Immature natural killer cell (primary cell): ENCODE results near the gene SPARC. TPM values are rescaled to one million over a fixed set of nuclear protein-coding genes. Genes with fewer than 3 reads are reported as not detected.

Experiments used
- DNase-seq, 3 donors: peaks; one replicate each; pipeline ENCODE4 v3.0.0; 2022; ENCODE audit warnings: mixed read lengths in 1 of 3
- H3K27ac Mint-ChIP-seq, 6 donors: one replicate each; pipeline ENCODE4 v1.8.0; 2020; ENCODE audit warnings: mixed read lengths in 6 of 6, mild to moderate bottlenecking in 5 of 6, inconsistent platforms in 4 of 6, moderate library complexity in 3 of 6
- H3K27me3 Mint-ChIP-seq, 3 donors: one replicate each; pipeline ENCODE4 v1.8.0; 2020 to 2021; ENCODE audit warnings: low read depth in 3 of 3, mild to moderate bottlenecking in 3 of 3, mixed read lengths in 3 of 3, moderate library complexity in 3 of 3, inconsistent platforms in 1 of 3
- H3K36me3 Mint-ChIP-seq, 3 donors: one replicate each; pipeline ENCODE4 v1.8.0; 2020; ENCODE audit warnings: mixed read lengths in 3 of 3, inconsistent platforms in 2 of 3, mild to moderate bottlenecking in 2 of 3
- H3K4me1 Mint-ChIP-seq, 2 donors: one replicate each; pipeline ENCODE4 v1.8.0; 2020; ENCODE audit warnings: inconsistent platforms in 2 of 2, mild to moderate bottlenecking in 2 of 2, mixed read lengths in 2 of 2, moderate library complexity in 1 of 2
- H3K4me3 Mint-ChIP-seq, 5 donors: one replicate each; pipeline ENCODE4 v1.8.0; 2020; ENCODE audit warnings: mild to moderate bottlenecking in 5 of 5, mixed read lengths in 5 of 5, inconsistent platforms in 3 of 5, moderate library complexity in 3 of 5
- H3K9me3 Mint-ChIP-seq, 6 donors: one replicate each; pipeline ENCODE4 v1.8.0; 2020; ENCODE audit warnings: mild to moderate bottlenecking in 6 of 6, mixed read lengths in 6 of 6, inconsistent platforms in 4 of 6, moderate library complexity in 3 of 6
- polyA plus RNA-seq, 3 donors: library from polyadenylated mRNA; unstranded; fragments of 300-500 nt; fragmentation: Illumina TruSeq; gene quantifications; one replicate each; pipeline ENCODE4 v1.2.3, GENCODE V29; 2021

The SPARC gene
- polyA plus RNA-seq, 3 donors from 2014 or later = 5.1 to 34.4 (median 9.8) TPM

DNA sequence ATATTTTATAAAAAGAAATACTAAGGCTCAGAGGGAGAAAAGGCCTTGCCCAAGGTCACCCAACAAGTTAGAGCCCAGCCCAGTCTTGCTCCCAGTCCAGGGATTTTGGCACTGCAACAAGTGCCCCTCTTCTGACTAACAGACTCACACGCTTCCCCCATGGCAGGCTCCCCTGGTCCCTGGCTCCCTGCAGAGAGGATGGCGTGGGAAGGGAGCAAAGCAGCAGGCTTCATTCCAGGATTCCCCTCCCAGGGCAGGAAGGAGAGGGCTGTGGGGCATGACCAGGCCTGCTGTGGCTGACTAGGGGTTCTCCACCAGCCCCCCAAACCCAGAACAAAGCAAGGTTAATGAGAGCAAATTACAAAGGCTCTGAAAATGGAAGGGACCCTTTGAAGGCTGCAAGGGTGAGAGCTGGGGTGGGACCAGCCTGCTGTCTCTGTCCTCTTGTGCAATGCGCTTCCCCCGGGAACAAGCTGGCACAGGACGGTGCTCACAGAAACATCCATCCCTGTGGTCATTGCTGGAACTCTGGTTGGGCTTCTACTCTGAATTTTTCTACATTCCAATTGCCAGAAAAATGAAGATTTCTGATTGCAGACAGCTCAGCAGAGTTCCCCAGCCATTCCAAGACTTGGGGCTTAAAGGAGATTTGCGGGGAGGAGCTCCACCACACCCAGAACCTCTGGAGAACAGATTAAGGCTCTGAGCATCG is 58.4 kb downstream of the SPARC start:
- H3K36me3 Mint-ChIP-seq = no peaks in the 10 kb centered on the region
- H3K4me3 Mint-ChIP-seq = no peak overlapping the region
- H3K27me3 Mint-ChIP-seq = peaks cover 0 to 5% (median 4%) of the 10 kb centered on the region in 3 donors
- no peak for DNase-seq
- H3K9me3 Mint-ChIP-seq = no peaks in the 10 kb centered on the region
- H3K27ac Mint-ChIP-seq = no peak overlapping the region
- no peaks in the 10 kb centered on the region for H3K4me1 Mint-ChIP-seq

DNA sequence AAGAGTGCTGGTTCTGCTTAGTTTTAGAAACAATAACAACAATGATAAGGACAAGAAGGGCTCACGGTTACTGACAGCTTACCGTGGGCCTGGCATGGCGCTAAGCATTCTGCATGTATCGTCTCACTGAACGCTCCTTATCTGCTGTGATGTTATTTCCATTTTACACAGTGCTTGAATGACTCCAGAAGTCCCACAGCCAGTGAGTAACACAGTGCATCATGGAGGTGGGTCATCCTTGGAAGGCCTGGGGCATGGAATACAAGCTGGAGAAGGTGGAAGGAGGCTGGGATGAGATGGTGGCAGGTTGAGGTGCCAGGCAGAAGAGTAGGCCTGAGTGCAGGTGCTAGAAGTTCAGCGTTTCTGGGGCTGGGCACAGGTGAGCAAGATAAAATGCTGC is 59.1 kb downstream of the SPARC start:
- Mint-ChIP-seq H3K4me3 (no peak overlapping the region), H3K36me3 (no peaks in the 10 kb centered on the region), H3K27ac (no peak overlapping the region), H3K27me3 (peaks cover 0 to 5% (median 4%) of the 10 kb centered on the region in 3 donors), H3K9me3 (no peaks in the 10 kb centered on the region), H3K4me1 (no peaks in the 10 kb centered on the region)
- no peak for DNase-seq

DNA sequence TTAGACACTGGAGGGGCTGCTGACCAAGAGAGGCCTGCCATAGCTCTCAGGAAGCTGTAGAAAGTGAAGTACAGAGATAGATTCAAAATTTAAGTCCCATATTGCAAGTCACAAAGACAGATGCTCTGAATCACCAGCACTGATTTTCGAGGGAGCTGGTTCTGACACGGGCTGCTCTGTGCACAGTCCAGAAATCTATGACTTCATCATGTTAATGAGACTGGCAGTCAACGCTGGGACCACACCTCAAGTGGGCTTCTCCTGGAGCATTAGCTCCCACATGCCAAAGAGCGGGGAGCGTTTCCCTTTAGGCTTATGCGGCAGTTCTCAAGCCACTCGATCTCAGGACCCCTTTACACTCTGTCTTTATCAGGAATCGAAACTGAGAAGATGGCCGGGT is 61.4 kb downstream of the SPARC start:
- H3K9me3 Mint-ChIP-seq = peaks cover 0 to 2% (median 0%) of the 10 kb centered on the region in 6 donors
- no peak for DNase-seq
- no peaks in the 10 kb centered on the region for H3K36me3 Mint-ChIP-seq
- no peak overlapping the region for H3K4me3 Mint-ChIP-seq
- H3K4me1 Mint-ChIP-seq = no peaks in the 10 kb centered on the region
- no peak overlapping the region for H3K27ac Mint-ChIP-seq
- H3K27me3 Mint-ChIP-seq = peaks cover 2 to 9% (median 7%) of the 10 kb centered on the region in 3 donors

DNA sequence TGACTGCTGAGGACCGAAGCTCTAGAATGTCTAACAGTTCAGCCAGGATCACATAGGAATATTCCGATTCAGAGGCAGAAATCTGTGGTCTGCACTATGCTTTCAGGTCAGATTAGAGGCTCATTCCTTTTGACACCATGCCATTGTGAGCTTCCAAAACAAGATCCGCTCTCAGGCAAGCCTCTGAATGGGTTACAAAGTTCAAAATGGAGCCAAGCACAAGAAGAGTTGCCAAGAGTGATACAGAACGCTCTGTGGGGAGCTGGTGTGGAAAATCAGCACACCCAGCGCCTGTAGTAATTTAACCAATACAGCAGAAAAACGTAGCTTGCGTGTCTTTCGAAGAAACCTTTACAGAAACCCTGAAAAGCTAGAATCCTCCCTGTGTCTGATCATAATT is 62.2 kb downstream of the SPARC start:
- DNase-seq = no peak
- Mint-ChIP-seq H3K4me1 (no peaks in the 10 kb centered on the region), H3K27me3 (peaks cover 2 to 9% (median 5%) of the 10 kb centered on the region in 3 donors), H3K36me3 (no peaks in the 10 kb centered on the region), H3K27ac (no peak overlapping the region), H3K9me3 (peaks cover 0 to 2% (median 0%) of the 10 kb centered on the region in 6 donors), H3K4me3 (no peak overlapping the region)

DNA sequence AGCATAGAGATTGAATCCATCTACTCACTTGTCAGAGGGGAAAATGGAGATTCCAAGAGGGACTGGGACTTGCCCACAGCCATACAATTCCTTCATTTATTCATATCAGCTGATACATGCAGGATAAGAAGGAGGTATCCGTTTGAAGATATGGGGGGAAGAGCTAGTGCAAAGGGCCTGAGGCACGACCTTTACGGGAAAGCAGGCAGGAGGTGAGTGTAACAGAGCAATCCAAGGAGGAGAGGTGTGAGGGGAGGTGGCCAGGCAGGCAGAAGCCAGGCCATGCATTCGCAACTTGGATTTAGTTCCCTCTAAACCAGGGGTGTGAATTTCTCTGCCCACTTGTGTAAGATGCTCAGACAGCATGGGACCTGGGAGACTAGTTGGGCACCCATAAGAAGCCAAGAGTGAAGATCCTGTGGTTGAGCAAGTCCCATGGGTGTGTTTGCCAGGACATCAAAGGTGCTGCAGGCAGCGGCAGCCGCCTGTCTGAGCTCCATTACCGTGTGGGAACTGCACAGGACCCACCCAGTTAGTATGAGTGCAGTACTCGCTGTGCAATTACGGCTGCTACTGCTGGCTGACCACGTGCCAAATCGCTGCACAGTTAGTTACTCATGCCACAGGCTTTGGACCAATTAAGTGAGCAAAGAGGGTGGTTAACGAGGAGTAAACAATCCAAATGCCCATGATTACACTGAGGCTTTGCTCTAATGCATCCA is 64.2 kb downstream of the SPARC start:
- Mint-ChIP-seq H3K4me3 (no peak overlapping the region), H3K27ac (no peak overlapping the region), H3K4me1 (no peaks in the 10 kb centered on the region), H3K9me3 (peaks cover 0 to 2% (median 0%) of the 10 kb centered on the region in 6 donors), H3K27me3 (peaks cover 2 to 9% (median 5%) of the 10 kb centered on the region in 3 donors), H3K36me3 (no peaks in the 10 kb centered on the region)
- DNase-seq = no peak

DNA sequence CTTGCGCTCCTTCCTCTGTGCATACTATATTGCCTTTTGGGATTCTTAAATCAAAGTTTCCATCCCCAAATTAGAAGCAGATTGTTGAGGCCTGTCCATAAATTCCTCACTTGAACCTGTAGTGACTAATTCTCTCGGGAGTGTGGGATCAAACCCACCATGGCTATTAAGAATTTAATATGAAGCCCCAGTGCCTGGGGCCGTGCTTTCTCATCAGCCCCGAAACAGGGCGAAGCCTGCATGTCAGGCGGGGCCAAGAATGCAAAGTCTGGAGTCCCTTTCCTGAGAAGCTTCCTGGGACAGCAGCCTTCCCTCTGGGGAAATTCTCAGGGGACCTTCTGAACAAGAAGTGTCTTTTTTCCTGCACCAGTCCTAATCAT is 66.3 kb downstream of the SPARC start:
- H3K4me3 Mint-ChIP-seq = no peak overlapping the region
- no peaks in the 10 kb centered on the region for H3K4me1 Mint-ChIP-seq
- H3K27me3 Mint-ChIP-seq = peaks cover 2 to 14% (median 5%) of the 10 kb centered on the region in 3 donors
- no peaks in the 10 kb centered on the region for H3K36me3 Mint-ChIP-seq
- no peak overlapping the region for H3K27ac Mint-ChIP-seq
- H3K9me3 Mint-ChIP-seq = peaks cover 0 to 2% (median 0%) of the 10 kb centered on the region in 6 donors
- DNase-seq = no peak

DNA sequence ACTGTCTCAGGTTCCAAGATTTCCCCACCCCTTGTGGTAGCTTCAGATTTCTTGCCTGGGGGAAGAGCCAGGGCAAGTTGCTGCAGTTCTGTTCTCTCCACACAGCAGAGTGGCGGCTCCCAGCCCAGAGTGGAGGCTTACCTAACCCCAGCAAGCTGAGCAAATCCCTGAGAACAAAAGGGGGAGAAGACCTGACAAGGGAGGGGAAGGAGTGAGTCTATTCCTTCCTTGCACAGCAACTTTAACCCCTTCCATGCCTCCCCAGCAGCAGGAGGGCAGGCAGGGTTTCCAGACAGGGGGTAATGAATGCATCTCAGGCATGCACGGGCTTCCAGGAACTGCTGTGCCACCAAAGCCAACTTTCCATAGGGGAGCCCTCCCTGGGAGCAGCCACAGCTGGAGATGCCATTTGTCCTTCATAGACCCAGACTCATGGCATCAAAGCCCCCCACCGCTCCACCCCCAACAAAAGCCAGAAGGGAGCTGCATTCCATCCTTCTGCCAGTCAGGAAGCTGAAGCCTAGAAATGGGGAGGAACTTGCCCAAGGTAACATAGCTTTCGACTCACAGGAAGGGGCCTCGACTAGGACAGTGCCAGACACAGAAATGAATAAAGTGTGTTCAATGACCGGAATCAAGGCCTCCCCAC is 66.8 kb downstream of the SPARC start:
- Mint-ChIP-seq H3K27me3 (peaks cover 0 to 14% (median 5%) of the 10 kb centered on the region in 3 donors), H3K27ac (no peak overlapping the region), H3K4me3 (no peak overlapping the region), H3K36me3 (no peaks in the 10 kb centered on the region), H3K9me3 (peaks cover 0 to 2% (median 0%) of the 10 kb centered on the region in 6 donors), H3K4me1 (no peaks in the 10 kb centered on the region)
- DNase-seq = no peak

DNA sequence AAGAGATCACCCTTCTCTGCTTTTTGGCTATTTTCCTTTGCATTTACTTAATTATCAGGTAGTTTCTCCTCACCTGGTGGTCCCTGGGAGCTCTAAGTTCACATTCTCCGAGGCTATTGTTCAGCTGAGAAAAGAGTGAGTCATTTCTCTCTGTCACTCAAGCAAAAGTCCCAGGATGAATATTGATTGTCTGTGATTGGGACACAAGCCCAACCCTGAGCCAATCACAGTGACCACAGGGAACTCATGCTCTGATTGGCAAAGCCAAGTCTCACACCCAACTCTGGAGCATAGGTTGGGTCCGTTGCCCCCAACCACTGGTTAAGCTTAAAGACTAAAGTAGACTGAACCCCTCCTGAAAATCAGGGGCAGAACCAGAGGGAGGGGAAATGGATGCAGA is 67.8 kb downstream of the SPARC start:
- no peak overlapping the region for H3K4me3 Mint-ChIP-seq
- no peaks in the 10 kb centered on the region for H3K36me3 Mint-ChIP-seq
- no peak for DNase-seq
- H3K27me3 Mint-ChIP-seq = peaks cover 0 to 14% (median 5%) of the 10 kb centered on the region in 3 donors
- H3K27ac Mint-ChIP-seq = no peak overlapping the region
- H3K9me3 Mint-ChIP-seq = peaks cover 0 to 2% (median 0%) of the 10 kb centered on the region in 6 donors
- H3K4me1 Mint-ChIP-seq = no peaks in the 10 kb centered on the region

DNA sequence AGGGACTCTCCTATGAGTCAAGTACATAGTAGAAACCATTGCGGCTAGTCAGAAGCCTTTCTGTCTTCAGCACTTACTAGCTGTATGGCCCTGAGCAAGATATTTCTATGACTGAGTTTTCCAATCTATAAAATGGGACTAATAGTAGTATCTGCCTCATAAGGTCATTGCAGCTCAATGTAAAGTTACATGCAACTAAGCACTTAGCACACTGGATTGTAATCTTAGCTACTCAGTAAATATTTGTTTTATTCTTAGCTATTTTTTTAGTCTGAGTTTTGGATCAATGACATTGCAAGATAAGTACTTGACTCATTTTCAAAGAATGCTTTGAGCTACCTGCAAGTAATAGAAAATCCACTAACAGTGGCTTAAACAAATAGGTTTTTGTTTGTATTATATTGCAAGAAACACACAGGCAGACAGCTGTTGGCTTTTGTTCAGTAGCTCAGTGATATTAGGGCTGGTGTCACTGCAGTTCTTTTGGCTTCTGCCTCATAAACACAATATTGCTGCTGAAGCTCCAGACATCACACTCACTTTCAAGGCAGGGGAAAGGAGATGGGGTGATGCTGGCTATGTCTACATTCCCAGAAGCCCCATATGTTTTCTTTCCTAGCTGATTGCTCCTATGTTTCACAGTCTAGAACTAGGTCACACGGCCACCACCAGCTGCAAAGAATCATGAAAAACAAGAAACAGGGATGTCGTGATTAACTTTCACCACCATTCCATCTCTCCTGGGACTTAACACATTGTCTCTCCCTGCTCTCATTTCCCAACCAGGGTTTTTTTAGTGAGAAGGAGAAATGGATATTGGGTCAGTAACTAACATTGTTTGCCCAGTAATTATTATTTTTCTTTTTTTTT is 68.6 kb downstream of the SPARC start:
- Mint-ChIP-seq H3K4me1 (peaks cover 6% of the 10 kb centered on the region in 2 donors), H3K4me3 (no peak overlapping the region), H3K27ac (no peak overlapping the region), H3K27me3 (peaks cover 0 to 14% (median 7%) of the 10 kb centered on the region in 3 donors), H3K36me3 (no peaks in the 10 kb centered on the region), H3K9me3 (peaks cover 0 to 2% (median 0%) of the 10 kb centered on the region in 6 donors)
- no peak for DNase-seq

DNA sequence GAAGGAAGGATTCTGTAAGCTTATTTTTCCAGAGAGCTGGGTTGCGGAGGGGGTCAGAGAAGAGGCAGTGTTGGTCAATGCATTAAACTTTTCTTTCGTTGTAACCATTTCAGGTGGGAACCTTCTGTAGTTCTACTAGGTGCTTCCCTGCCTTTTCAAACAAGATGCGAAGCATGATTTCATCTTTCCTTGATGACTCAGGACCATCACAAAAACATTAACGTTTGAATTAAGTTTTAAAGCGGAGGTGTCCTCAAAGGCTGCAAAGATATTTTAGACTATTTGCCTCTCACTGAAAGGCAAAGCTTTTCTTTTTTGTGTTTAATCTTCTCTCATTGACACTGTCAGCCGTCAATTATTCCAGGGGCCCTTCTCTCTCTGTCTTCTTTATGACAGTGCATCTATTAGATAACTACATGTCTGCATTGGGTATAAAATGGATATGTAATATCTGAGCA is 69.3 kb downstream of the SPARC start:
- Mint-ChIP-seq H3K27ac (no peak overlapping the region), H3K36me3 (no peaks in the 10 kb centered on the region), H3K27me3 (peaks cover 0 to 14% (median 7%) of the 10 kb centered on the region in 3 donors), H3K4me1 (peaks cover 12 to 13% of the 10 kb centered on the region in 2 donors), H3K4me3 (no peak overlapping the region), H3K9me3 (peaks cover 0 to 2% (median 0%) of the 10 kb centered on the region in 6 donors)
- DNase-seq = no peak

DNA sequence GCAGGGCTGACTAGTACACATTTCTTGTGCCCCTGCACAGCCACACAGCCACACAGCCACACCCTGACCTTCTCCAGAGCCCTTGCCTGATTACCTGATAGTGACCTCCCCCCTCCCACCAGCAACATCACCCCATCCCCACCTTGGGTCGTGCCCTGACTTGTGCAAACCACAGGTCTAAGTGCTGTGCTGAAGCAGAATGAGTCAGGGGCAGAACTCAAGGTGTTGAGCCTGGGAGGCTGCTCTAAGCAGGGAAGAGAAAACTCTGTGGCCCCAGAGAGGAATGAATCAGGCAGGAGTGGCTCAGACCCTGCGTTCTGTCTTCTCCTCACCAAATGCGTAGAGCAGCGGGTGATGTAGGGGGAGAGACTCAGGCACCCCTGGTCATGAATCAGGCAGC is 71.3 kb downstream of the SPARC start:
- peaks cover 0 to 5% (median 2%) of the 10 kb centered on the region in 3 donors for H3K27me3 Mint-ChIP-seq

DNA sequence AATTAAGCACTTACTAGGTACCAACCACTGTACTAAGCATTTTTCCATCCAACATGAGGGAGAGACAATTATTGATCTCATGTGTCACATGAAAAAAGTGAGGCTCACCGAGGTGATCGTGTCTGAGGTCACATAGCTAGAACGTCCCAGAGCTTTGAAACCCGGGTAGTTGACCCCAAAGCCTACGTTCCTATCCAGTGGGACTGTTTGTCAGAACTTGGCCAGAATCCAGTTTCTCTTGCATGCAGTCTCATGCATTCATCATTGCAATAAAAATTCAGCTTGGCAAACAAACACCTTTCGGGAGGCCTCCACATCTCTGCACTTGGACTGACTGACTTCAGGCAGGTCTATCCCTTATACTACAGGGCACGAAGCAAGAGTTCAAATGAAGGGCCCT is 72.2 kb downstream of the SPARC start:
- Mint-ChIP-seq H3K36me3 (no peaks in the 10 kb centered on the region), H3K4me3 (no peak overlapping the region), H3K4me1 (peaks cover 20 to 23% of the 10 kb centered on the region in 2 donors), H3K9me3 (no peaks in the 10 kb centered on the region), H3K27me3 (peaks cover 0 to 5% (median 2%) of the 10 kb centered on the region in 3 donors), H3K27ac (no peak overlapping the region)
- no peak for DNase-seq

More for the DNA sequence above, 71.3 kb downstream of the SPARC start:
- H3K4me1 Mint-ChIP-seq = peaks cover 20 to 23% of the 10 kb centered on the region in 2 donors
- no peak overlapping the region for H3K4me3 Mint-ChIP-seq
- H3K36me3 Mint-ChIP-seq = no peaks in the 10 kb centered on the region
- H3K27ac Mint-ChIP-seq = peak overlapping the region in 1 of 6 donors; percentile 64
- no peak for DNase-seq
- no peaks in the 10 kb centered on the region for H3K9me3 Mint-ChIP-seq
